Osteoblast (primary cell): ENCODE data around the gene OSTF1. TPM values are rescaled to one million over a fixed set of nuclear protein-coding genes. Genes with fewer than 3 reads are reported as not detected.

Experiments used
- DNase-seq: peaks from one replicate; pipeline ENCODE4 v3.0.0; 2011; ENCODE audit warnings: low spot score, mixed read lengths; ENCODE audit not compliant: insufficient read length; ENCODE audit errors: missing footprints
- H2AFZ ChIP-seq: 2 replicates; pipeline ENCODE4 v1.6.0; 2011; ENCODE audit warnings: mild to moderate bottlenecking, low read length
- H3K27ac ChIP-seq: 2 replicates; pipeline ENCODE4 v1.5.1; 2011; ENCODE audit warnings: mild to moderate bottlenecking, low read depth, low read length, moderate library complexity
- H3K27me3 ChIP-seq: 2 replicates; pipeline ENCODE4 v1.6.0; 2012; ENCODE audit warnings: mild to moderate bottlenecking, control low read depth, inconsistent platforms, low read length, moderate library complexity; ENCODE audit not compliant: insufficient read depth
- H3K36me3 ChIP-seq: 2 replicates; pipeline ENCODE4 v1.5.1; 2011; ENCODE audit warnings: mild to moderate bottlenecking, low read length, control low read depth, moderate library complexity; ENCODE audit not compliant: insufficient read depth
- H3K4me1 ChIP-seq: 2 replicates; pipeline ENCODE4 v1.5.1; 2011; ENCODE audit warnings: mild to moderate bottlenecking, low read length, control low read depth, moderate library complexity; ENCODE audit not compliant: insufficient read depth
- H3K4me2 ChIP-seq: 2 replicates; pipeline ENCODE4 v1.6.0; 2011; ENCODE audit warnings: mild to moderate bottlenecking, low read length; ENCODE audit not compliant: insufficient read depth
- H3K4me3 ChIP-seq: fragments of 200-600 bp; sonication (generic); 3 replicates; pipeline ENCODE4 v1.5.1; 2012; ENCODE audit warnings: mild to moderate bottlenecking, low read length, inconsistent platforms; ENCODE audit not compliant: insufficient read depth
- H3K79me2 ChIP-seq: 2 replicates; pipeline ENCODE4 v1.6.0; 2012; ENCODE audit warnings: mild to moderate bottlenecking, low read length, control low read depth, inconsistent platforms; ENCODE audit not compliant: insufficient read depth
- H3K9me3 ChIP-seq: 2 replicates; pipeline ENCODE4 v1.5.1; 2011; ENCODE audit warnings: low read depth, low read length, control low read depth
- H4K20me1 ChIP-seq: 2 replicates; pipeline ENCODE4 v1.6.0; 2012; ENCODE audit warnings: mild to moderate bottlenecking, low read length, control low read depth; ENCODE audit not compliant: insufficient read depth
- total RNA-seq: library from RNA; depleted of rRNA; stranded (reverse); fragments of >200 nt; gene quantifications from 2 replicates; pipeline ENCODE4 v1.2.3, GENCODE V29; 2012
- TF ChIP-seq, protein P1 (sequence below): IDR thresholded peaks from 2 replicates; pipeline ENCODE4 v1.5.1; 2011; ENCODE audit warnings: mild to moderate bottlenecking, low read depth, low read length, moderate library complexity; ENCODE audit errors: extremely low read depth

Gene OSTF1
- total RNA-seq, 1 donor: 30.0 TPM

DNA sequence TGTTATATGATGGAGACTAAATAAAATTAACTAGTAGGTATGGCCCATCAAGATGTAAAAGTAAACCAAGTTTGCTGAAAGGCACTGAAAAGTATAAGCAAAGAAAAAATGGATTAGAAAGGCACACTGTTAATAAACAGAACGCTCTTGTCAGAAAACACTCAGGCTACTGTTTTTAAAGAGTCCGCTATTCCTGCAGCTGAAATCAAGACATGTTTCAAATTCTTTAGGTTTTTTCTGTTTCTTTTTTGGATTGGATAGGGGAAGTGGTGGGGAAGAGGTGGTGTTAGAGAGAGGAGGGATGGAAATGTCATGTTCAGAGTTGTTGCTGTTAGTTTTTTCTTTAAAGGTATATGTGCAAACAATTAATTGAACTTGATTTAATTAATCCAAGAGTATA is 17.5 kb downstream of the OSTF1 start:
- no peak for DNase-seq

DNA sequence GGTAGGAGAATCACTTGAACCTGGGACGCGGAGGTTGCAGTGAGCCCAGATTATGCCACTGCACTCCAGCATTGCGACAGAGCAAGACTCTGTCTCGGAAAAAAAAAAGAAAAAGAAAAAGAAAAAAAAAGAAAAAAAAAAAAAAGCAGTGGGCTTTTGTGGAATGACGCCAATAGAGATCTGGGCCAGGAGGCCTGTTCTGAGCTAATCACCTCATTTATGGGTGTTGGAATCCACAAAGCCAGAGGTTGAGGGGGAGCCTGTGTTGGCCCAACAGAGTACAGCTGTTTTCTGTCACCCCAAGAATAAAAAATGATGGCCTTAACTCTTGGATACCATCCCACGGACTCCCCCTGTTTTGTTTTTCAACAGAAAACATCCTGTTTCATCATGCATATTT is 18.5 kb downstream of the OSTF1 start:
- no peaks in the 10 kb centered on the region for H3K9me3 ChIP-seq
- peaks cover 9% of the 10 kb centered on the region for H4K20me1 ChIP-seq
- no peak overlapping the region for H3K4me3 ChIP-seq
- H3K27me3 ChIP-seq: no peaks in the 10 kb centered on the region
- peaks cover 86% of the 10 kb centered on the region for H3K79me2 ChIP-seq
- no peaks in the 10 kb centered on the region for H3K36me3 ChIP-seq
- H3K27ac ChIP-seq: no peak overlapping the region
- no peaks in the 10 kb centered on the region for H3K4me1 ChIP-seq
- DNase-seq: no peak
- H2AFZ ChIP-seq: no peak overlapping the region
- no peak overlapping the region for H3K4me2 ChIP-seq
- TF ChIP-seq, protein P1, sequence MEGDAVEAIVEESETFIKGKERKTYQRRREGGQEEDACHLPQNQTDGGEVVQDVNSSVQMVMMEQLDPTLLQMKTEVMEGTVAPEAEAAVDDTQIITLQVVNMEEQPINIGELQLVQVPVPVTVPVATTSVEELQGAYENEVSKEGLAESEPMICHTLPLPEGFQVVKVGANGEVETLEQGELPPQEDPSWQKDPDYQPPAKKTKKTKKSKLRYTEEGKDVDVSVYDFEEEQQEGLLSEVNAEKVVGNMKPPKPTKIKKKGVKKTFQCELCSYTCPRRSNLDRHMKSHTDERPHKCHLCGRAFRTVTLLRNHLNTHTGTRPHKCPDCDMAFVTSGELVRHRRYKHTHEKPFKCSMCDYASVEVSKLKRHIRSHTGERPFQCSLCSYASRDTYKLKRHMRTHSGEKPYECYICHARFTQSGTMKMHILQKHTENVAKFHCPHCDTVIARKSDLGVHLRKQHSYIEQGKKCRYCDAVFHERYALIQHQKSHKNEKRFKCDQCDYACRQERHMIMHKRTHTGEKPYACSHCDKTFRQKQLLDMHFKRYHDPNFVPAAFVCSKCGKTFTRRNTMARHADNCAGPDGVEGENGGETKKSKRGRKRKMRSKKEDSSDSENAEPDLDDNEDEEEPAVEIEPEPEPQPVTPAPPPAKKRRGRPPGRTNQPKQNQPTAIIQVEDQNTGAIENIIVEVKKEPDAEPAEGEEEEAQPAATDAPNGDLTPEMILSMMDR: no peak

More for the DNA sequence above, 17.5 kb downstream of the OSTF1 start:
- no peak overlapping the region for H3K4me3 ChIP-seq
- no peak overlapping the region for H3K27ac ChIP-seq
- H2AFZ ChIP-seq: no peak overlapping the region
- peaks cover 3% of the 10 kb centered on the region for H4K20me1 ChIP-seq
- peaks cover 86% of the 10 kb centered on the region for H3K79me2 ChIP-seq
- no peaks in the 10 kb centered on the region for H3K4me1 ChIP-seq
- TF ChIP-seq, protein P1: no peak
- H3K27me3 ChIP-seq: no peaks in the 10 kb centered on the region
- H3K36me3 ChIP-seq: no peaks in the 10 kb centered on the region
- H3K9me3 ChIP-seq: no peaks in the 10 kb centered on the region
- H3K4me2 ChIP-seq: no peak overlapping the region

DNA sequence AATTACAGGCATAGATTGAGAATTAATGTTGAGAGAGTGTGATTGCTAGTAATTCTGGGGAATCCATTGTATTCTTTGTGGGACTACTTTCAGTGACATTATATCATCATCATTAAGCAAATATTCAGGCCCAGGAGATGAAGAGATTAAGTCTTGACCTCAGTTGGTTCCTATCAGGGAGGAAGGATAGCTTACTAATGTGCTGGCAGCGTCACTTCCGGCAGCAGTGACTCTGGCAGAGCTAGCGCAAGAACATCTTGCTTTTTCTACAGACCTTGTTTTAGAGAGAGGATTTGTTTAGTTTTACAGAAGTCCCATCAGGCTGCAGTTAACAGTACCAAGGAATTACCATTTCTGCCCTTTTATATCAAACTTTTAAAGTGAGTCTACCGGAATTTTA is 20.3 kb downstream of the OSTF1 start:
- H3K36me3 ChIP-seq: no peaks in the 10 kb centered on the region
- H3K9me3 ChIP-seq: no peaks in the 10 kb centered on the region
- H3K79me2 ChIP-seq: peaks cover 89% of the 10 kb centered on the region
- DNase-seq: no peak
- peaks cover 15% of the 10 kb centered on the region for H4K20me1 ChIP-seq
- no peaks in the 10 kb centered on the region for H3K27me3 ChIP-seq
- no peak overlapping the region for H3K4me3 ChIP-seq
- no peak overlapping the region for H3K27ac ChIP-seq
- no peaks in the 10 kb centered on the region for H3K4me1 ChIP-seq
- no peak overlapping the region for H3K4me2 ChIP-seq
- TF ChIP-seq, protein P1: no peak
- no peak overlapping the region for H2AFZ ChIP-seq

DNA sequence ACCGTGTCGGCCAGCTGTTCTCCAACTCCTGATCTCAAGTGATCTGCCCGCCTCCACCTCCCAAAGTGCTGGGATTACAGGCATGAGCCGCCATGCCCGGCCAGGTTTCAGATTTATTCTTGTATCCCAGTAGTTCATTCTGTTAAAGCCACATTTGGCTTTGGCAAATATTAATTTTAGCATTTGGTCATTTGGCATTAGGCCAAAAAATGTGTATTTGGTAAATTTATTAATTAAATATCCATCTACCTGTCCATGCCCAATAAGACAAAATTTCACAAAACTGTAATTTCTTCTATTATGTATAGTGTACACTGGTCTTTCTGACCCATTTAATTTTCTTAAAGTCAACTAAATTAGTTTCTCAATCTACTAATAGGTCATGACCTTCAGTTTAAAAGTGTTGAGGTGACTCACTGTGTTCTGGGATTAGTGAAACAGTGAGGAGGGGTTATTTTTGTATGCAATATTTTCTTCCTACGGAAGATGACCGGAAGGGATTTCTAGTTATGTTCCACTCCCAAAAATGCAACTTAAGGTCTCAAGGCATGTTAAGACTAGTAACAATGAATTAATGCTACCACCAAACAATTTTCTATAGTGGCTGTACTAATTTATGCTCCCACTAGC is 21.0 kb downstream of the OSTF1 start:
- no peak for DNase-seq
- Histone ChIP-seq H3K36me3 (no peaks in the 10 kb centered on the region), H3K27me3 (no peaks in the 10 kb centered on the region), H2AFZ (no peak overlapping the region), H4K20me1 (peaks cover 15% of the 10 kb centered on the region), H3K27ac (no peak overlapping the region), H3K4me2 (no peak overlapping the region), H3K4me1 (no peaks in the 10 kb centered on the region), H3K79me2 (peaks cover 87% of the 10 kb centered on the region), H3K4me3 (no peak overlapping the region), H3K9me3 (no peaks in the 10 kb centered on the region)
- TF ChIP-seq, protein P1: no peak
